CD8-positive, alpha-beta memory T cell (primary cell): ENCODE data around the gene LRP11. TPM values are rescaled to one million over a fixed set of nuclear protein-coding genes. Genes with fewer than 3 reads are reported as not detected.

Source experiments
- CTCF ChIA-PET: fragments of 350-600 bp; sonication (Branson Sonifier 250); formaldehyde crosslinking; loops from one replicate; lab custom pipeline; 2021; ENCODE audit warnings: antibody characterized with exemption; lab: Charles Lee
- POLR2A ChIA-PET: fragments of 350-600 bp; sonication (Branson Sonifier 250); formaldehyde crosslinking; loops from one replicate; lab custom pipeline; 2021; ENCODE audit warnings: antibody characterized with exemption; lab: Charles Lee
- DNase-seq, 5 donors: peaks; one replicate each; pipeline versions ENCODE4 v3.0.0 to v3.0.0-alpha.2; 2020 to 2022; ENCODE audit warnings: mixed read lengths in 1 of 5
- H3K27ac ChIP-seq: one replicate; pipeline ENCODE4 v1.7.0; 2013; ENCODE audit warnings: low read depth, mild to moderate bottlenecking, low read length, moderate library complexity
- H3K27me3 ChIP-seq: 2 replicates; pipeline ENCODE4 v1.7.0; 2013; ENCODE audit warnings: low read length, mild to moderate bottlenecking; ENCODE audit not compliant: insufficient read depth, poor library complexity, severe bottlenecking
- H3K36me3 ChIP-seq: 2 replicates; pipeline ENCODE4 v1.7.0; 2013; ENCODE audit warnings: mild to moderate bottlenecking, low read length, moderate library complexity; ENCODE audit not compliant: insufficient read depth
- H3K4me1 ChIP-seq: 2 replicates; pipeline ENCODE4 v1.7.0; 2013; ENCODE audit warnings: mild to moderate bottlenecking, low read length, moderate library complexity; ENCODE audit not compliant: insufficient read depth
- H3K4me3 ChIP-seq: 2 replicates; pipeline ENCODE4 v1.7.0; 2013; ENCODE audit warnings: mild to moderate bottlenecking, low read length
- H3K9me3 ChIP-seq: 2 replicates; pipeline ENCODE4 v1.7.0; 2013; ENCODE audit warnings: mild to moderate bottlenecking, low read length
- H3K27ac Mint-ChIP-seq, 8 donors: one replicate each; pipeline ENCODE4 v1.8.0; 2020 to 2021; ENCODE audit warnings: mixed read lengths in 8 of 8, mild to moderate bottlenecking in 6 of 8, inconsistent platforms in 3 of 8, moderate library complexity in 3 of 8
- H3K27me3 Mint-ChIP-seq, 2 donors: one replicate each; pipeline ENCODE4 v1.8.0; 2020 to 2021; ENCODE audit warnings: mixed read lengths in 2 of 2, mild to moderate bottlenecking in 1 of 2, moderate library complexity in 1 of 2
- H3K36me3 Mint-ChIP-seq, 3 donors: one replicate each; pipeline ENCODE4 v1.8.0; 2020 to 2021; ENCODE audit warnings: mixed read lengths in 3 of 3, inconsistent platforms in 1 of 3, mild to moderate bottlenecking in 1 of 3
- H3K4me1 Mint-ChIP-seq, 3 donors: one replicate each; pipeline ENCODE4 v1.8.0; 2020 to 2021; ENCODE audit warnings: mixed read lengths in 3 of 3, inconsistent platforms in 1 of 3, mild to moderate bottlenecking in 1 of 3
- H3K4me3 Mint-ChIP-seq, 7 donors: one replicate each; pipeline ENCODE4 v1.8.0; 2020 to 2021; ENCODE audit warnings: mixed read lengths in 7 of 7, mild to moderate bottlenecking in 6 of 7, moderate library complexity in 4 of 7, inconsistent platforms in 2 of 7
- H3K9me3 Mint-ChIP-seq, 5 donors: one replicate each; pipeline ENCODE4 v1.8.0; 2020 to 2022; ENCODE audit warnings: mixed read lengths in 5 of 5, mild to moderate bottlenecking in 3 of 5, moderate library complexity in 2 of 5, inconsistent platforms in 1 of 5
- polyA plus RNA-seq: library from polyadenylated mRNA; unstranded; fragments of 300-500 nt; fragmentation: Illumina TruSeq; gene quantifications from one replicate; pipeline ENCODE4 v1.2.3, GENCODE V29; 2021
- total RNA-seq, 2 experiments: library from RNA; stranded (reverse); gene quantifications; one replicate each; pipeline ENCODE4 v1.2.3, GENCODE V29; 2021

LRP11 gene
- total and polyA plus RNA-seq, 3 experiments from 2014 or later: 1.1 to 5.9 (median 5.5) TPM

DNA sequence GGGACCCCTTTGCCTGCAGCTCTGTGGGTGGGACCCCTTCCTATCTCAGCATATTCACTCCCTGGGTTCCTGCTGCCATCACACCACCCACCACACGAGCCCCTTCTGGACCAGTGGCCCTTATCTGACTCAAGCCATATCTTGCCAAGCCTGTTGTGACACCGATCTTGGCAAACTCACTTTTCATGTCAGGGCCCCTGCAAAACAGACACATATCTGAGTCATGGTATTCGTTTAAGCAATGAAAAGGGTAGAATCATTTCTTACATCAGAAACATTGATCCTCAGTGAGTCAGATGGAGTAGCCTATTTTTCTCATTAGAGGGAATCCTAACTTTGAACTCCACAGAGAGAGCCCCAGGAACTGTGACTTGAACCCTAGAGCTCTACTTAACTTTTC lies 23.2 kb upstream of the LRP11 start:
- Histone ChIP-seq H3K36me3 (no peaks in the 10 kb centered on the region), H3K27ac (no peak overlapping the region), H3K9me3 (no peaks in the 10 kb centered on the region), H3K4me3 (no peak overlapping the region), H3K27me3 (no peaks in the 10 kb centered on the region), H3K4me1 (no peaks in the 10 kb centered on the region)
- no peaks in the 10 kb centered on the region for H3K4me1 Mint-ChIP-seq
- H3K9me3 Mint-ChIP-seq: no peaks in the 10 kb centered on the region
- H3K27ac Mint-ChIP-seq: no peak overlapping the region
- H3K27me3 Mint-ChIP-seq: peaks cover 24 to 35% of the 10 kb centered on the region in 2 donors
- no peaks in the 10 kb centered on the region for H3K36me3 Mint-ChIP-seq
- no peak for DNase-seq
- no peak overlapping the region for H3K4me3 Mint-ChIP-seq
- CTCF ChIA-PET: no interaction called here
- POLR2A ChIA-PET: no interaction called here

DNA sequence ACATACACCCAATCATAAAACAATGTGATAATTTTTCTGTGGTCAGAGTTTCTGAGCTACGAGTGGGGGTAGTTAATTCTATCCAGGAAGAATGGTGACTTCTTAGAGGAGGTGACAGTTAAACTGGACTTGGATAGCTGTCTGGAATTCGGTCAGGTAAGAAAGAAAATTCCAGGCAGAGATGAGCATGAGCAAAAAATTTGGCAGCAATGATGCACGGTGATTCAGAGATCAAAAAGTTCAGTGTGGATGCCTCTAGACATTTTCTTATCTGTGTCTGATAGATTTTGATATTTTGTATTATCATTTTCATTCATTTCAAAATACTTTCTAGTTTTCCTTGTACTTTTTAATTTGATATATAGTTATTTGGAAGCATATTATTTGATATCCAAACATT lies 21.7 kb upstream of the LRP11 start:
- no peaks in the 10 kb centered on the region for H3K9me3 ChIP-seq
- POLR2A ChIA-PET: no interaction called here
- peaks cover 0 to under 1% (median 0%) of the 10 kb centered on the region in 5 donors for H3K9me3 Mint-ChIP-seq
- H3K27me3 Mint-ChIP-seq: peaks cover 23 to 44% of the 10 kb centered on the region in 2 donors
- no peak overlapping the region for H3K4me3 Mint-ChIP-seq
- H3K27me3 ChIP-seq: peaks cover 3% of the 10 kb centered on the region
- CTCF ChIA-PET: no interaction called here
- H3K4me1 ChIP-seq: no peaks in the 10 kb centered on the region
- DNase-seq: no peak
- no peaks in the 10 kb centered on the region for H3K36me3 Mint-ChIP-seq
- no peaks in the 10 kb centered on the region for H3K4me1 Mint-ChIP-seq
- H3K27ac ChIP-seq: no peak overlapping the region
- H3K36me3 ChIP-seq: no peaks in the 10 kb centered on the region
- H3K27ac Mint-ChIP-seq: no peak overlapping the region
- H3K4me3 ChIP-seq: no peak overlapping the region

DNA sequence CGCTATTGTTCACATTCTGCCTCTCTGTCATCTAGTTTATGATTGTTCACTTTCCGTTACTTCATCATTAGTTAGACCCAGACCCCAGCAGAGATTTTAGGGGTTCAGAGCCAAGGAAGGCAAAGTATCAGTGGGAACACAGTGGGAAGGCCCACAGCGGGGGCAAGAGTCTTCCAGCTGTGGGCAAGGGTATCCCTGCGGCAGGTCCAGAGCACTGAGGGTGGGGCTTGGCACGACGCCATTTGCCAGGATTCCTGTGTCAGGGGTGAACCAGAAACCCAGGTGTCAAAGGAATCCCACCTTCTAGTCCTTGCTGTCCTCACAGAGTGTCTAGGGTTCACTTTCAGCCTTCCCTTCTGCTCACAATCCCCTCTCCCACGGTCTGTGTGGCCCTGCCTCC lies 20.5 kb upstream of the LRP11 start:
- peaks cover 0 to 3% (median 0%) of the 10 kb centered on the region in 5 donors for H3K9me3 Mint-ChIP-seq
- Histone ChIP-seq H3K36me3 (no peaks in the 10 kb centered on the region), H3K4me1 (no peaks in the 10 kb centered on the region), H3K27ac (no peak overlapping the region), H3K4me3 (no peak overlapping the region), H3K9me3 (no peaks in the 10 kb centered on the region), H3K27me3 (peaks cover 11% of the 10 kb centered on the region)
- no peaks in the 10 kb centered on the region for H3K4me1 Mint-ChIP-seq
- ChIA-PET POLR2A (no interaction called here), CTCF (no interaction called here)
- DNase-seq: no peak
- no peaks in the 10 kb centered on the region for H3K36me3 Mint-ChIP-seq
- no peak overlapping the region for H3K4me3 Mint-ChIP-seq
- H3K27ac Mint-ChIP-seq: no peak overlapping the region
- peaks cover 24 to 53% of the 10 kb centered on the region in 2 donors for H3K27me3 Mint-ChIP-seq

DNA sequence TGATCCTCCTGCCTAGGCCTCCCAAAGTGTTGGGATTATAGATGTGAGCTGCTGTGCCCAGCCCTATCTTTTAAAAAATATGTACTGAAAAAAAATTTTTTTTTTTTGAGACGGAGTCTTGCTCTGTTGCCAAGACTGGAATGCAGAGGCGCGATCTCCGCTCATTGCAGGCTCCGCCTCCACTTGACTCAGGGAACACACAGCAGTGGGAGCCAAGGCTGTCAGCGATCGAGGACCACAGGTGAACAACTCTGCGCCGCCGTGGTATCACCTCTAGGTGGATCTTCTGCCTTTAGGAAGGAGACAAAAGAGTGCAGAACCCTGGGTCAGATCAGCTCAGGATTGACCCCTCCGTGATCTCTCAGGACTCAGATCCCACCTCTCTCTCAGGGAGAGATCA lies 20.1 kb upstream of the LRP11 start:
- POLR2A ChIA-PET: no interaction called here
- H3K27ac Mint-ChIP-seq: no peak overlapping the region

DNA sequence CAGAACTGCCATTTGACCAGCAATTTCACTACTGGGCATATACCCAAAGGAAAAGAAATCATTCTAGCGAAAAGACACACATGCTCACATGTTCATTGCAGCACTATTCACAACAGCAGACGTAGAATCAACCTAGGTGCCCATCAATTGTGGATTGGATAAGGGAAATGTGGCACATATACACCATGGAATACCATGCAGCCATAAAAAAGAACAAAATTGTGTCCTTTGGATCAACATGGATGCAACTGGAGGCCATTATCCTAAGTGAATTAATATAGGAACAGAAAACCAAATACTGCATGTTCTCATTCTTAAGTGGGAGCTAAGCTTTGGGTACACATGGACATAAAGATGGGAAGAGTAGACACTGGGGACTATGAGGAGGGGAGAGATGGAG lies 17.7 kb upstream of the LRP11 start:
- POLR2A ChIA-PET: no interaction called here

More for the DNA sequence above, 20.1 kb upstream of the LRP11 start:
- no peak overlapping the region for H3K4me3 ChIP-seq
- Mint-ChIP-seq H3K36me3 (no peaks in the 10 kb centered on the region), H3K27me3 (peaks cover 28 to 53% of the 10 kb centered on the region in 2 donors), H3K4me3 (no peak overlapping the region), H3K4me1 (no peaks in the 10 kb centered on the region), H3K9me3 (peaks cover 0 to 3% (median 0%) of the 10 kb centered on the region in 5 donors)
- H3K36me3 ChIP-seq: no peaks in the 10 kb centered on the region
- no peaks in the 10 kb centered on the region for H3K9me3 ChIP-seq
- H3K4me1 ChIP-seq: no peaks in the 10 kb centered on the region
- CTCF ChIA-PET: no interaction called here
- no peak overlapping the region for H3K27ac ChIP-seq
- DNase-seq: no peak
- H3K27me3 ChIP-seq: peaks cover 11% of the 10 kb centered on the region

DNA sequence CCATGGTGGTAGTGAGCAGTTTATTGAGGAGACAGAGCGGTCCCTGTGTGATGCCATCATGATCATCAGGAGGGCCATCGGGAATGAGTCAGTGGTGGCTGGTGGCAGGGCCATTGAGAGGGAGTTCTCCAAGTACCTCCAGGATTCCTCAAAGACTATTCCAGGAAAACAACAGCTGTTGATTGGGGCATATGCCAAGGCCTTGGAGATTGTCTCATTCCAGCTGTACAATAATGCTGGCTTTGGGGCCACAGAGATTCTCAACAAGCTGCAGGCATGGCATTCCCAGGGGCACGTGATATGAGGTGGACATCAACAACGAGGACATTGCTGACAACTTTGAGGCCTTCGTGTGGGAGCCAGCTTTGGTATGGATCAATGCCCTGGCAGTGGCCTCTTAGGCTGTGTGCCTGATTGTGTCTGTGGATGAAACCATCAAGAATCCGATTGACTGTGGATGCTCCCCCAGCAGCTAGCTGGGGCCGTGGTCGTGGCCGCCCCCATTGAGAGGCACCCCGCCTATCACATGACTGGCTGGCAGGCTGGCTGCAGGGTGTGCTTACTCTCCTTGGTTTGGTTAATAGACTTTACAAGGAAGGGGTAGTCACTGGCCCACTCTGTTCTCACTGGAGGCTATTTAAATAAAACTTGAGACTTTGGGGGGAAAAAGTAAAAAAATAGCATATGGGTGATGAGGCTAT lies 17.1 kb upstream of the LRP11 start:
- H3K4me1 ChIP-seq: no peaks in the 10 kb centered on the region
- POLR2A ChIA-PET: no interaction called here
- H3K36me3 ChIP-seq: no peaks in the 10 kb centered on the region
- DNase-seq: no peak
- H3K4me3 ChIP-seq: no peak overlapping the region
- H3K27ac ChIP-seq: no peak overlapping the region
- H3K27me3 Mint-ChIP-seq: peaks cover 40 to 69% of the 10 kb centered on the region in 2 donors
- no peaks in the 10 kb centered on the region for H3K9me3 ChIP-seq
- H3K4me3 Mint-ChIP-seq: no peak overlapping the region
- peaks cover 0 to 5% (median 0%) of the 10 kb centered on the region in 5 donors for H3K9me3 Mint-ChIP-seq
- peaks cover 13% of the 10 kb centered on the region for H3K27me3 ChIP-seq
- H3K36me3 Mint-ChIP-seq: peaks cover 0 to 7% (median 2%) of the 10 kb centered on the region in 3 donors
- H3K4me1 Mint-ChIP-seq: no peaks in the 10 kb centered on the region
- CTCF ChIA-PET: no interaction called here
- no peak overlapping the region for H3K27ac Mint-ChIP-seq

More for the DNA sequence above, 17.7 kb upstream of the LRP11 start:
- Histone ChIP-seq H3K9me3 (no peaks in the 10 kb centered on the region), H3K4me3 (no peak overlapping the region), H3K4me1 (no peaks in the 10 kb centered on the region), H3K36me3 (no peaks in the 10 kb centered on the region), H3K27ac (no peak overlapping the region), H3K27me3 (peaks cover 11% of the 10 kb centered on the region)
- H3K9me3 Mint-ChIP-seq: peaks cover 0 to 5% (median 0%) of the 10 kb centered on the region in 5 donors
- no peak overlapping the region for H3K4me3 Mint-ChIP-seq
- H3K27me3 Mint-ChIP-seq: peaks cover 36 to 62% of the 10 kb centered on the region in 2 donors
- no peaks in the 10 kb centered on the region for H3K4me1 Mint-ChIP-seq
- H3K36me3 Mint-ChIP-seq: peaks cover 0 to 7% (median 2%) of the 10 kb centered on the region in 3 donors
- CTCF ChIA-PET: no interaction called here
- no peak for DNase-seq
- no peak overlapping the region for H3K27ac Mint-ChIP-seq

DNA sequence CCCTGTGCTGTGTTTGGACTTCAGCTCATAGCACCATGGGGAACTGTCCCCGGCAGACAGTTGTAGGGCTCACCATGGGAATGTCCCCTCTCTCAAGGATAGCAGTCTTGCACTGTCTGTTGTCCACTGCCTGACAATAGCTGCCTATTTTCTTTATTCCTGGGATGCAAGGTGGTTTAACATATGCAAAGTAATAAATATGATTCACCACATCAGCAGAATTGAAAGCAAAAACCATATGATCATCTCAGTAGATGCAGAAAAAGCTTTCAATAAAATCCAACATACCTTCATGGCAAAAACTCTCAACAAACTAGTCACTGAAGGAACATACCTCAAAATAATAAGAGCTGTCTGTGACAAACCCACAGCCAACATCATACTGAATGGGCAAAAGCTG lies 13.5 kb upstream of the LRP11 start:
- no peak overlapping the region for H3K4me3 ChIP-seq
- ChIA-PET CTCF (no interaction called here), POLR2A (no interaction called here)
- H3K27ac ChIP-seq: no peak overlapping the region
- H3K36me3 ChIP-seq: no peaks in the 10 kb centered on the region
- no peak overlapping the region for H3K27ac Mint-ChIP-seq
- peaks cover 22% of the 10 kb centered on the region for H3K27me3 ChIP-seq
- H3K4me1 ChIP-seq: no peaks in the 10 kb centered on the region
- peaks cover 0 to 11% (median 2%) of the 10 kb centered on the region in 3 donors for H3K36me3 Mint-ChIP-seq
- peaks cover 38 to 77% of the 10 kb centered on the region in 2 donors for H3K27me3 Mint-ChIP-seq
- DNase-seq: no peak
- peaks cover 0 to 10% (median 4%) of the 10 kb centered on the region in 5 donors for H3K9me3 Mint-ChIP-seq
- no peaks in the 10 kb centered on the region for H3K9me3 ChIP-seq
- no peak overlapping the region for H3K4me3 Mint-ChIP-seq
- no peaks in the 10 kb centered on the region for H3K4me1 Mint-ChIP-seq

DNA sequence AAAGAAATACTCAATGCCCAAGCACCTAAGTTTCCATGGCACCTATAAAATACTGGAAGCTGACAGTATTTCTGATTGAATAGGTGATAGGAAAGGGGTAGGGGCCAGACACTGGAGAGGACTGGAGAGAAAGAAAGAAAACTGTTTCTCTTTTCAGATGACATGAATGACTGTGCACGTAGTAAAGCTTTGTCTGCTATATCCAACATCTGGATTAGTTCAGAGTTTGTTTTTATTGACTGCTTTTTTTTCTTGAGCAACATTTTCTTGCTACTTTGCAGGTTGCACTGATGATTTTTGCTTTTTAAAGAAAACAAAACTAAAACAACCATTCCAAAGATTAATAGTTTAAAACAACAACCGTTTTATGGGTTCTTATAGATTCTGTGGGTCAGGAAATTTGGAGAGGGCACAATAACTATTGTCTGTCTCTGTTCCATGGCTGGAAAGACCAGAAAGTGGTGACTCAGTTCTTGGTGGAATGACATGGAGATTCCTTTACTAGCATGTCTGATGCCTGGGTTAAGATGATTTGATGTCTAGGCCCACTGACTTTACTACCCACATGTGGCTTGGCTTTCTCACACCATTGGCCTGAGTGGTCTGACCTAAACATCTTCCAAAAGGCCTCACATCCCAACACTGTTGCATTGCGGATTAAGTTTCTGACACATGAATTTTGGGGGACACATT lies 12.2 kb upstream of the LRP11 start:
- CTCF ChIA-PET: no interaction called here
- POLR2A ChIA-PET: no interaction called here
- H3K36me3 ChIP-seq: no peaks in the 10 kb centered on the region
- H3K9me3 ChIP-seq: no peaks in the 10 kb centered on the region
- Mint-ChIP-seq H3K4me1 (no peaks in the 10 kb centered on the region), H3K9me3 (peaks cover 0 to 18% (median 4%) of the 10 kb centered on the region in 5 donors), H3K36me3 (peaks cover 0 to 11% (median 2%) of the 10 kb centered on the region in 3 donors), H3K27ac (no peak overlapping the region), H3K4me3 (no peak overlapping the region), H3K27me3 (peaks cover 36 to 78% of the 10 kb centered on the region in 2 donors)
- H3K4me1 ChIP-seq: no peaks in the 10 kb centered on the region
- no peak for DNase-seq
- H3K27ac ChIP-seq: no peak overlapping the region
- H3K4me3 ChIP-seq: no peak overlapping the region
- peaks cover 22% of the 10 kb centered on the region for H3K27me3 ChIP-seq
